Inflammatory macrophage (primary cell): ENCODE measurements around the gene RPL6.
A peak's percentile ranks its signal among the peaks of the same experiment; 100 is the strongest.
"Not testable (repeated sequence)": the region's sequence is repeated elsewhere in the genome, so short reads cannot be mapped to it uniquely, and the experiment has no call there.

ENCODE experiments used
- DNase-seq, 2 donors: peaks; one replicate each; pipeline ENCODE4 v3.0.0-alpha.2; 2020 to 2022

Gene RPL6

GRCh38 chr12:112419297-112420133 lies 10.1 kb upstream of the RPL6 start:
- DNase-seq: peak; percentile 68 to 72

GRCh38 chr12:112418608-112419296 lies 9.3 kb upstream of the RPL6 start, which contains the start of gene PTPN11:
TSS of gene PTPN11 (plus strand) at chr12:112418947. CDS start at chr12:112419112, 165 bp downstream.
- peak; percentile 83 to 88 for DNase-seq

- peak; percentile 0 to 12 for DNase-seq
Measured at GRCh38 chr12:112418273-112418607, 8.8 kb upstream of the RPL6 start.

GRCh38 chr12:112415457-112415856 lies 6.1 kb upstream of the RPL6 start:
- DNase-seq: not testable (repeated sequence)

DNA sequence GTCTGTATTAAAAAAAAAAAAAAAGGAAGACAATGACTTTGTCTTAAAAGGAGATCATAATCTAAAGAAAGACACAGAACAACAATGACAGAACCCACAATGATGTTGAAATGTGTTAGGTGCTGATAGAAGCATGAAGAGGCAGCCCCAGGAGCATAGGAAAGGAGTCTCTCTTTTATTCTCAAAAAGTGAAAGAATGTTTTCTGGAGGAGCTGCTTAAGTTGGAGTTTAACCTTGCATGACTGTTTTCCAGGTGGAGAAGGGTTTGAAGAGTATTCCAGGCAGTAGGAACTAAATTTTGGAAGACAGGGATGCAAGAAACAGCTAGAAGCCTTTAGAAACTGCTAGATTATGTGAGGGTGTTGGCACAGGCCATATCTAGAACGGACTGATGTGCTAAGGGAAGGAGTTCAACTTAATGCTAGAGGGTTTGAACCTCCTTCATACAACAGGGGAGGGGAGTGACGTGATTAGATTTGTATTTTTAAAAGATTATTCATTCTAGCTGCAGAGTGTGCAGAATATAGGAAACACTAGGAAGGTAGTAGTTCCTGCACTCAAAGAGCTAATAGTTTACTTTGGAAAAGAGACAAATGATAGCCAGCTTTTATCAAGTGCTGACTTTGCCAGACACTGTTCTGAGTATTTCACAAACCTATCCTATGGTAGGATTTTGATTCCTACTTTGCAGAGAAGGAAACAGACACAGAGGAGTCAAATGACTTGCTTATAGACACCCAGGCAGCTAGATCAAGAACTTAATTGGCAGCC lies 4.6 kb upstream of the RPL6 start:
- no peak for DNase-seq

GRCh38 chr12:112409906-112410244 lies 470 bp upstream of the RPL6 start:
- DNase-seq: no peak

GRCh38 chr12:112408621-112409020 lies 784 bp downstream of the RPL6 start:
- no peak for DNase-seq

GRCh38 chr12:112407683-112408082 lies 1.7 kb downstream of the RPL6 start:
- not testable (repeated sequence) for DNase-seq

- DNase-seq: no peak
Measured at GRCh38 chr12:112406519-112407488, 2.6 kb downstream of the RPL6 start.

DNA sequence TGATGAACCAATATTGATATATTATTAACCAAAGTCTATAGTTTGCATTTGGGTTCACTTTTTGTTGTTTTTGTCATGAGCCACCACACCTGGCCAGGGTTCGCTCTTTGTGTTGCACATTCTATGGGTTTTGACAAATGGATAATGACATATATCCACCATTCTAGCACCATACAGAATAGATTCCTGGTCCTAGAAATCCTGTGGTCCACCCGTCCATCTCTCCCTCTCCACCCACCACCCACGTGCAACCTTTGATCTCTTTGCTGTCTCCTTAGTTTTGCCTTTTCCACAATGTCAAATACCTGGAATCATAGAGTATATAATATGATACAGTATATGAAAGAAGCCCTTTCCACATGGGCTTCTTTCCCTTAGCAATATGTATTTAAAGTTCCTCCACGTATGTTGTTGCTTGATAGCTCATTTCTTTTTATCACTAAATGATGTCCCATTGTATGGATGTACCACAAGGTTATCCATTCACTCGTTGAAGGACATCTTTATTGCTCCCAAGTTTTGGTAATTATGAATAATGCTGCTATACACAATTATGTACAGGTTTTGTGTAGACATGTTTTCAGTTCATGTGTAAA lies 7.4 kb downstream of the RPL6 start:
- DNase-seq: no peak

GRCh38 chr12:112401054-112401453 lies 8.4 kb downstream of the RPL6 start:
- no peak for DNase-seq

GRCh38 chr12:112393328-112393727 lies 16.1 kb downstream of the RPL6 start:
- no peak for DNase-seq

DNA sequence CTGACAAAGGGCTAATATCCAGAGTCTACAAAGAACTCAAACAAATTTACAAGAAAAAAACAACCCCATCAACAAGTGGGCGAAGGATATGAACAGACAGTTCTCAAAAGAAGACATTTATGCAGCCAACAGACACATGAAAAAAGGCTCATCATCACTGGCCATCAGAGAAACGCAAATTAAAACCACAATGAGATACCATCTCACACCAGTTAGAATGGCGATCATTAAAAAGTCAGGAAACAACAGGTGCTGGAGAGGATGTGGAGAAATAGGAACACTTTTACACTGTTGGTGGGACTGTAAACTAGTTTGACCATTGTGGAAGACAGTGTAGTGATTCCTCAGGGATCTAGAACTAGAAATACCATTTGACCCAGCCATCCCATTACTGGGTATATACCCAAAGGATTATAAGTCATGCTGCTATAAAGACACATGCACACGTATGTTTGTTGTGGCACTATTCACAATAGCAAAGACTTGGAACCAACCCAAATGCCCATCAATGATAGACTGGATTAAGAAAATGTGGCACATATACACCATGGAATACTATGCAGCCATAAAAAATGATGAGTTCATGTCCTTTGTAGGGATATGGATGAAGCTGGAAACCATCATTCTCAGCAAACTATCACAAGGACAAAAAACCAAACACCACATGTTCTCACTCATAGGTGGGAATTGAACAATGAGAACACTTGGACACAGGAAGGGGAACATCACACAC lies 19.3 kb downstream of the RPL6 start:
- not testable (repeated sequence) for DNase-seq

- DNase-seq: no peak
Measured at GRCh38 chr12:112389228-112389627, 20.2 kb downstream of the RPL6 start.

DNA sequence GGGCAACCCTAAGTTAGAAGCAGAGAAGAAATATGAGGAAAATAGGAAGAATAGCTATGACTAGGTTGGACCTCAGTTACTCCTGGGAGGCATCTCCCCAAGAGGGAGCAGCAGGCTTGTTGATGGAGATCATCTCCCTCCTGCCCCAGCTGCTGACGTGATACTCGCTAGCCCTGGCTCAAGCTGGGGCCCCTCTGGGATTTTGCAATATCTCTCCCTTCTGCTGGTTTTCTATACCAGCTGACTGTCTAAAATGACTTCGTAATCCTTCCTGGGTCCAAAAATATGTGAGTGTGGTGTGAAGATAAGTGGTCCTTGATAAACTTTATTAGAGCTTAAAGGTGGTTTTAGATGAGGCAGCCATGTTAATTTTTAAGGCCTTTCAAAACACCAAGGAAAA lies 22.7 kb downstream of the RPL6 start:
- DNase-seq: peak; percentile 15 to 26

DNA sequence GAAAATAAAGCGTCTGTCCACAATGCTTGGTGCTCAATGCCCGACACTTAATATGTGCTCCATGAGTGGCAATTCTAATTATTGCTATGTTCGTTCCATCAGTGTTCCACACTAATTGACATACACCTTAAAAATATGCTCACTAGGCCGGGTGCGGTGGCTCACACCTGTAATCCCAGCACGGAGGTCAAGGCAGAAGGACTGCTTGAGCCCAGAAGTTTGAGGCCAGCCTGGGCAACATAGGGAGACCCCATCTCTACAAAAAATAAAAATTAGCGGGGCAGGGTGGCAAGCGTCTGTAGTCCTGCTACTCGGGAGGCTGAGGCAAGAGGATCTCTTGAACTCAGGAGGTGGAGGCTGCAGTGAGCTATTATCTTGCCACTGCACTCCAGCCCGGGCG lies 26.5 kb downstream of the RPL6 start:
- DNase-seq: no peak

DNA sequence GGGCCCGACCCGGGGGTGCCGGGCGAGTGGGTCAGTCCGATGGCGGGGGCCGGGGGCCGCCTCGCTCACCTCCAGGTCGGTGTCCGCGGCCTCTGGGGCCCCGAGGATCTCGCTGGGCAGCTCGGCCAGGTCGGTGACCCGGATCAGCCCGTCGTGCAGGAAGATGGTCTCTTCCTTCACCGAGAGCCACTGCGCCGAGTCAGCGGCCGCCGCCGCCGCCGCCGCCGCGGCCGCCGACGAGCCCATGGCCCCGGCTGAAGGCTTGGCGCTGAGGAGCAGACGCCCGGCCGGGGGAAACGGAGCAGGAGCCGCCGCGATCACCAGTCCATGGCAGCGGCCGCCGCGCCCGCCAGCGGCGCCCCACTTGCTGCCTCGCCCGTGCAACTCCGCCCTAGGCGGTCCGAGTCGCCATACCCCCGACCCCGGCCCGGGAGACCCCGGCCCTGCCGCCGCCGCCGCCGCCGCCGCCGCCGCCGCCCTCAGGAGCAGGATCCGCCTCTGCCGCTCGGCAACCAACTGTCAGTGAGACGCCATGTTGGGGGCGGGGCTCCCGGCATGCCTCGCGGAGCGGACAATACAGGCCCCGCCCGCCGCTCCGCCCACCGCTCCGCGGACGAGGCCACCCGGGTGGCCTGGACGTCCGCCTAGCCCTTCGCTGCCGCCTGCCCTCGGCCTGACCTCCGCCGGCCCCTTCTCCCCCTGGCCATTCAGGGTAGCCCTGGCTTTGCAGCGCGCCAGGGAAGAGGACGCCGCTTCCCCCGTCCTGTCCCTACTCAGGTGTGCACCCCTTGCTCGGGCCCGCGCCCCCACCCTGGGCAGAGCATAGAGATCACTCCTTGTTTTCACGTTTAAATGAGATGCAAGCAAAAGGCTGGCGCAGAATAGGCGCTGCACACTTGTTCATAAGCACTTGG lies 27.3 kb downstream of the RPL6 start, which contains the start of gene HECTD4:
Gene HECTD4 (minus strand): TSS at position 549 of the 914 bp plus-strand sequence. CDS start 303 bp downstream, at position 246.
- peak; percentile 93 to 96 for DNase-seq

- DNase-seq: no peak
Measured at GRCh38 chr12:112381406-112381882, 28.0 kb downstream of the RPL6 start.

DNA sequence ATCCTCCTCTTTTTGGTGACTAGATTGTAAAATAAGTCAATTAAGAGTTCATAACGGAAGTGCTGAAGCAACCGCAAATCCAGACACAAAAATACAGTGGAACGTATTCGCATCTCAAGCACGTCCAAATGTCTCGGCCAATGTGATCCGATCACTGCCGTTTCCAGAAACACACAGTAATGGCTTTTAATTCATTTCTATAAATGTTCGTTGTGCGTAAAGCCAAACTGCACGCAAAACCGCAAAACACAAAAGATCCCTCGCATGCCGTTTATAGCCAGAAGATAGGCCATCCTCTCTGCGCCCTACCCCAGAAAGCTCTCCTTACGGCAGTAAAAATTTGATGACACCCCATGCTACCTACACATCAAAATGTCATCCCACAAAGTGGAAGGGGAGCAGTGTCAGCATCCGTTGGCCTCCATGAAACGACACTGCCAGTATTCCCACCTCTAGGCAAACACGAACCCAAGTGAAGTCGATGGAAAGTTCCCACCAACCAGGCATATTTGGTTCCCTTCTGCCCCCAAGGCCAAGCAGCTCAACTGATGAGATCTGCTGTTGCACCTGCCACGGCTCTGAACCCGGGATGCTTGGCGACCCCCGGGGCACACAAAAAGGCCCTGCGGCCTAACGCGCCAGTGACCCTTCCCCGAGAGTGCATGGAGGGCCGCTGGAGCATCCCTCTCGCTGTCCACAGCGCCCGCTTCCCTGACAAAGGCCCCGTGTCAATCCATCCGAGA lies 28.6 kb downstream of the RPL6 start:
- DNase-seq: no peak
